ENCODE measurements around the gene NKAIN1.
"Not testable (repeated sequence)": the region's sequence is repeated elsewhere in the genome, so short reads cannot be mapped to it uniquely, and the experiment has no call there.

NKAIN1 gene

DNA sequence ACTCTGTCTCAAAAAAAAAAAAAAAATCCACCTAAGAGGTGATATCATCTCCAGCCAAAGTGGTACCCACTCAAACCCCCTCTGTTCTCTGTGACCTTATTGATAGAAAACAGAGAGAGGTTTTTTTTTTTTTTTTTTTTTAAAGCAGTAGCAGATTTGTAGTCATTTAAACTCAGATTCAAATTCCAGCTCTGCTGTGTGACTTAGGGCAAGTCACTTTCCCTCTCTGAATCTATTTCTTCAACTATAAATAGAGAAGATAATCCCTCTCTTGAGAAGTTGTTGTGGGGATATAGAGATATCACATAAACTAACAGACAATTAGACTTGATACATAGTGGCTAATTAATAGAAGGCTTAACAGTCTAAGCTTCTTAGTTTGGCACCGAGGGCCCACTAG lies 48.4 kb downstream of the NKAIN1 start:
- no peak for DNase-seq

DNA sequence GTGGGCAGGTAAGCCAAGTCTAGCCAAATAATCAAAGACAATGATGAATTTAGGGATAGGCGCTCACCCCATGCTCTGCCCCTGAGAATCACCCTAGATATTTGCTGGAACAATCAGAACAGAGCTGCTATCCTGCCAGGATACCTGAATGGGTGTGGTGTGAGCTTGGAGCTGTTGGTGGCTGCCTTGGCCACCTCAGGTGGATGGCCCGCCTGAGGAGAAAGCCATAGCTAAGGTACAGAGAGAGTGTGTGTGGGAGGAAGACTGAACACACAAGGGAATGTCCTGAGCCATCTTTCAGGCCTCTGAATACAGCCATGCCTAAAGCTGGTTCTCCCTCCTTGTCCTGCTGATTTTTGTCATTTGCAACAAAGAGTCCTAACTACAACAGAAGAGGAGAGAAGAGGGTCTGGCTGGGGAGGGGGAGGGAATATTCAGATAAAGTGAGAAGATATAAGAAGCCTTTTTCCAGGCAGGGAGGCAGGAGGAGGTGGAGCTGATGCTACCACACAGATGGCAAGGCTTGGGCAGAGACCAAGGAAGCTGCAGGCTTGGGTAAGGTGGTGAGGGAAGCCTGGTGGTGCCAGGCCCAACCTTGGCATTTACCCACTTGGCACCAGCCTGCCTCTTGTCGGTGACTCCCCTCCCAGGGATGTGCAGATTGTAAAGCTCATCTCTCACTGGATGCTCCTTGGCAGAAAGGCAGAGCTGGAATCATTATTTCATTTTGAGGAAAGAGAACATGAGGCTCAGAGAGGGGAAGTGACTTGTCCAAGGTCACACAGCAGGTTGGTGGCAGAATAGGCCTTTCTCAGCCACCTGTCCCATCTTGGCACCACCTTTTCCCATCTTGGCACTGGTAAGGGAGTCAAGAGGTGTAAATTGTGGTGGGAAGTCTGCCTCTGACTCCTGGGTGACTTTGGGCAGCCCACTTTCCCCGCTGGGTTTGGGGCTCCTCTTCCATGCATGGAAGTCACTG lies 49.7 kb downstream of the NKAIN1 start:
- DNase-seq, result peak; percentile 28

DNA sequence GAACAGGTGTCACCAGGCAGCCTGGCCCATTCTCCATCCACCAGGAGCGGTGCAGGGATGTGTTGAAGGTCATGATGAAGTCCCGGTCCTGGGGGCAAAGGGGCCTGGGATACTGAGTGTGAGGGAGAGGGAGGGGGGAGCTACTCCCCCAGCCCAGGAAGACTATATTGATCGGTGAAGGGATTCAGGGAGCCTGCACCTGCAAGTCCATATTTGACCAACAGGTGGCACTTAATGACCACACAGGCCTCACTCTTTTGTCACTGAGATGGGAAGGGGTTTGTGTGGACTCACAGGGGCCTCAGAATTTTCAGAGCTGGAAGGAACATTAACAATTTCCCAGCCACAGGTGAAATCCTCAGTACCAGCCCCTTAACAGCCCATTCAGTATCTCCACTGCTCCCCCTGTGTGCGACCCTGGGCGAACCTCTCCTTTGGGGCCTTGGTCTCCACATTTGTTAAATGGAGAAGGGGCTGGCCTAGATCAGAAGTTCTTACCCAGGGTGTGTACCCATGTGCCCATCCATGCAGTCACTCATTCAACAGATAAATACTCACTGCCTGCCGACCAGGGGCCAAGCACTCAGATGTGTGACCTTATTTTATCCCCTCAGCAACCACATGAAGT lies 55.6 kb downstream of the NKAIN1 start:
- no peak for DNase-seq

DNA sequence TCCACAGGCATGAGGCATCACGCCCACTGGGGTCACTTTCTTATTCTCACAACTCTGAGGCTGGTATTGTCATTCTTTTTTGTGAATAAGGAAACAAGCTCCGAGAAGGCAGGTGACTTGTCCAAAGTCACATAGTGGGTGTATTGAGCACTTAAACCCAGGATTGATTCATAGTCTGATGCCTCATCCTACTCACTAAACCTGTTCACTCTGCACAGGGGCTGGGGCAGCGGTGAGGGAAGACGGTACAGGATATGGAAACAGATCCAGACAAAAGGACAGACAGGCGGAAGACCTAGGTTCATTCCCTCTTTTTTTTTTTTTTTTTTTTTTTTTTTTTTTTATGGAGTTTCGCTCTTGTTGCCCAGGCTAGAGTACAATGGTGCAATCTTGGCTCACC lies 56.6 kb downstream of the NKAIN1 start:
- DNase-seq, result no peak

DNA sequence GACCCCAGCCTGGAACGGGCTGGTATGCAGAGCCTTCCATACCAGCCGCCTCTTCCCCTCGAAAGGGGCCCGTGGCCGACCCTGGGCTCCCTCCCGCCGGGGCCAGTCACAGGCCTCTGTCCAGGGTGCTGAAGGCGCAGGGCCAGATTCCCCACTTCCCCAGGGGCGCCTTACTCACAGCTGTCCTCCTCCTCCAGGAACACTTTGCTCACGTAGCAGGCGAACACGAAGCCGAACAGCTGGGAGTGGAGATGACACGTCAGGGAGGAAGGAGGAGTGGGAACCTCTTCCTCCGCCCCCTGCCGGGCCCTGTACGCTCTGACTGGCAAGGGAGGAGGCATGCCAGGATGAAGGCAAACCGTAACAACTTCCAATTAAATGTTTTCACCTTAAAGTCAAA lies 57.3 kb downstream of the NKAIN1 start:
- DNase-seq, result peak; percentile 98

DNA sequence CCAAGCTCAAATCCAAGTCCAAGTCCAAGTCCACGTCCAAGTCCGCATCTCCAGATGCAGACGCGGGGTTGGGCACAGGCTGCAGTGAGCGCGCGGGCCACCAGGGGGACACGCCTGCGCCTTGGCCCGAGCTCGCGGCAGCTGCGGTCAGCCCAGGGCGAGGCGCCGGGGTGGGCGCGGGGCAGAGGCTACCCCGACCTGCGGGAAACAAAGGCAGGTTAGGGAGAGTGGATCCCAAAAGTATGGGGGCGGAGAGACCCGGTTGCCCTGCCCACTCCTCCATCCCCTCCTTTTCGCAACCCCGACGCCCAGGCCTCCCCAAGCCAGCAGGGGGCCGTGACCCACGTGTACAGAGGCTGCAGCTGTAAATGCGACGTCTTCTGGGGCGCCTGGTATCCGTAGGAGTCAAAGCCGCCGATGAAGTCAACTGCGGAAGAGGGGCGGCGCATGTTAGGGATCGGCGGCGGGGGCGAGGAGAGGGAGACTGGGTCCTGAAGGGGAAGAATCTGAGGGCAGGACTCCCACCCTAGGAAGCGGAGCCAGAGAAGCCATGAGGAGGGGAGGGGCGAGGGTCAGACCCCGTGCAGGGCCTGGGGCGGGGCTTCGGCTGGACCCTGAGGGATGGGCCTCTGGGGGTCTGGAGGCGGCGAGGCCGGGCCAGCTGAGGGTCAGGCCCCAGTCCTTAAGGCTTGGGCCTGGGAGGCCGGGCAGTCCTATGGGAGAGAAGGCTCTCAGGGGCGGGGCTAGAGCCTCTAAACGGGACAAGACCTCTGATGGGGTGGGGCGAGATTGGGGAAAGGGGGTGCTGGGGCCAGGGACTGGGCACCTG lies 58.0 kb downstream of the NKAIN1 start:
- DNase-seq, result no peak

DNA sequence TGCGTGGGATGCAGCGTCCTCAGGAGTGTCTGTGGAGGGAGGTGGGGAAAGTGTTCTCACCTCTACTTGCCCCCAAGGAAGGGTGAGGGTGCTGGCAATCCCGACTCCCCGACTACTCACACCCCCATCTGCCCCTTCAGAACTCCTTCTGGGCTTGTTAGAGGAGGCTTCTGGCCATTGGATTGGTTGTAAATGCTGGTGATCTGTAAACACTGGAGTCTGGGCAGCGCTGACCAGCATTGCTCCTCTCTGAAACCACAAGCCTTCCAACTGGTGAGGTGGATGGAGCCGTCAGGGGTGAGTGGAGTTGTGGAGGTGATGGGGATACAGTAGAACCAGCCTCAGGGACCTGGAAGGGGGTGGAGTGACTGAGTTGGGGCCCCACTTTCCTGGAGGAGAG lies 59.3 kb downstream of the NKAIN1 start:
- no peak for DNase-seq

DNA sequence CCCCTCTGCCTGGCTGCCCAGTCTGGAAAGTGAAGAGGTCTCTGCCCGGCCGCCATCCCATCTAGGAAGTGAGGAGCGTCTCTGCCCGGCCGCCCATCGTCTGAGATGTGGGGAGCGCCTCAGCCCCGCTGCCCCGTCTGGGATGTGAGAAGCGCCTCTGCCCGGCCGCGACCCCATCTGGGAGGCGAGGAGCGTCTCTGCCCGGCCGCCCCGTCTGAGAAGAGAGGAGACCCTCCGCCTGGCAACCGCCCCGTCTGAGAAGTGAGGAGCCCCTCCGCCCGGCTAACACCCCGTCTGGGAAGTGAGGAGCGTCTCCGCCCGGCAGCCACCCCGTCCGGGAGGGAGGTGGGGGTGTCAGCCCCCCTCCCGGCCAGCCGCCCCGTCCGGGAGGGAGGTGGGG lies 63.4 kb downstream of the NKAIN1 start:
- not testable (repeated sequence) for DNase-seq

DNA sequence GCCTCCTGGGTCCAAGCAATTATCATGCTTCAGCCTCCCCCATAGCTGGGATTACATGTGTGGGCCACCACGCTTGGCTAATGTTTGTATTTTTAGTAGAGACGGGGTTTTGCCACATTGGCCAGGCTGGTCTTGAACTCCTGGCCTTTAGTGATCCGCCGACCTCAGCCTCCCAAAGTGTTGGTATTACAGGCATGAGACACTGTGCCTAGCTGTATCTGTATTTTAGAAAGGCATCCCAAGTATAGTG lies 69.3 kb downstream of the NKAIN1 start:
- DNase-seq, result no peak

DNA sequence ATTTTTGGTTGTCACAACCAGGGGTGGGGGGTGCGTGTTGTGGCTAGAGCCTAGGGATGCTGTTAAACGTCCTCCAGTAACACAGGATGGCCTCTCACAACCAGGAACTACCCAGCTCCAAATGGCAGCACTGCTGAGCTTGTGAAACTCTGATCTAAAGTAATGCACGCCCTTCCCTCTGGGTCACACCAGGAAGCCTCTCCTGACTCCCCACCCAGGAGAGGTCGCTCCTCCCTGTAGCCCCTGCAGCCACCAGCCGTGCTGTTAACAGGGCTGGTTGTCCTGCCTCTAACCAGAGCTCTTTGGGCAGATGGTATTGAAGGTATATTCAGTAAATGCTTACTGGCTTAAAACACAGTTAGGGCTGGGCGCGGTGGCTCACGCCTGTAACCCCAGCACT lies 73.2 kb downstream of the NKAIN1 start:
- no peak for DNase-seq

DNA sequence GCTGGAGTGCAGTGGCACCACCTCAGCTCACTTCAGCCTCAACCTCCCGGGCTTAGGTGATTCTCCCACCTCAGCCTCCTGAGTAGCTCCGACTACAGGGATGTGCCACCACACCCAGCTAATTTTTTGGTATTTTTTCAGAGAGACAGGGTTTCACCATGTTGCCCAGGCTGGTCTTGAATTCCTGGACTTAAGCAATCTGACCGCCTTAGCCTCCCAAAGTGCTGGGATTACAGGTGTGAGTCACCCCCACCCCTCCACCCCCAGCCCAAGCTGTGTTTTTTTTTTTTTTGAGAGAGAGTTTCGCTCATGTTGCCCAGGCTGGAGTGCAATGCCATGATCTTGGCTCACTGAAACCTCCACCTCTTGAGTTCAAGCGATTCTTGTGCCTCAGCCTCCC lies 75.4 kb downstream of the NKAIN1 start:
- DNase-seq, result no peak

DNA sequence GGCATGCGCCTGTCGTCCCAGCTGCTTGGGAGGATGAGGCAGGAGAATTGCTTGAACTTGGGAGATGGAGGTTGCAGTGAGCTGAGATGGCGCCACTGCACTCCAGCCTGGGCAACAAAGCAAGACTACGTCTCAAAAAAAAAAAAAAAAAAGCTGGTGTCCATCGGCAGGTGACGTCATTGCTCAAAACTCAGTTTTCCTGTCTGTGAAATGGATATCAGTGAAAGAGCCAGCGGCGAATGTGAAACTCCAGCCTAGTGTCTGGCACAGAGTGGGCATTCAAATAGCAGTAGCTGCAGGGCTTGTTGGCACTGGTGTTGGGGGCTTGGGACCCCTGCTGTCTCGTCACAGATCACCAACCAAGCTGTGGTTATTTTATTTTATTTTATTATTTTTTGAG lies 75.8 kb downstream of the NKAIN1 start:
- DNase-seq, result no peak

DNA sequence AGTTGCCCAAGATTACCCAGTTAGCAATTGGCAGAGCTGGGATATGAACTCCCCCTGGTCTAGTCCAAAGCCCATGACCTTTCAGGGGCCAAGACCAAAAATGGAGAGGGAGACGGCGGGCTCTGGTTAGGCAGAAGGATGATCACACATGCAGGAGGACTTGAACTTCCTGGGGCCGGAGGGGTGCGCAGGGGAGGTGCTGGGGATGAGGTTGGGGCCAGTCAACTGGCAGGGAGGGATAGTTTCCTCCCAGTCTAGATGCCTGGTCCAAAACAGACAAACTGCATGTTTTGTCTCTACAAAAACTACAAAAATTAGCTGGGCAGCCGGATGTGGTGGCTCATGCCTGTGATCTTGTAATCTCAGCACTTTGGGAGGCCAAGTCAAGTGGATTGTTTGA lies 78.1 kb downstream of the NKAIN1 start:
- no peak for DNase-seq

DNA sequence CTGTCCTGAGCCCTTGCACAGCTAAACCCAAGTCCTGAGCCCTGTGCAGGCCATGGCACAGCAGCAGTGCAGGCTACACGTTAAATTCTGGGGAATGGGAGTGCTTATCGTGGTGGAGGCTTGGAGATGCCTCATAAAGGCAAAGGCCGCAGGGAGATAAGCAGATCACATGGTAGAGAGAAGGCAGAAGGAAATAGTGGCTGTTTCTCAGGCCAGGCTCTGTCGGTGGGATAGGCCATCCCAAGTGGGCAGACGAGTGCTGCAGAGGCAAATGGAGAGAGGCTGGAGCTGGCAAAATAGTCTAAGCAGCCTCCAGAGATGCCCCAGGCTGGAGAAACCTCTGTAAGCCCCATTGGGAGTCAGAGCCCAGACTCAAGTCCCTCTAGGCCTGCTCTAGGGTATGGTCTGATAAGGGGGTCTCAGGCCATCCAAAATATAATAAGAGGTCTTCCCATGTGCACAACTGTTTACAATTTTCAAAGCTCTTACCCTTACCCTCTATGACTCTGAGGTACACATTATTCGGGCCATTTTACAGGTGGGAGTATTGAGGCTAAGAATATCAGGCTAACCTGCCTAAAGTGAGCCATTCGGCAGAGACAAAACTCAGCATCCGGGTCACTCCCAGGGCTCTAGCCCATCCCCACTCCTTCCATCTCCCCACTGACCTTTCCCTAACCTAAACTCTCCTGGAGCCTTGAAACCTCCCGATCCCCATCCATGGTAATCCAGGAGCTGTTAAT lies 79.6 kb downstream of the NKAIN1 start:
- DNase-seq, result no peak

DNA sequence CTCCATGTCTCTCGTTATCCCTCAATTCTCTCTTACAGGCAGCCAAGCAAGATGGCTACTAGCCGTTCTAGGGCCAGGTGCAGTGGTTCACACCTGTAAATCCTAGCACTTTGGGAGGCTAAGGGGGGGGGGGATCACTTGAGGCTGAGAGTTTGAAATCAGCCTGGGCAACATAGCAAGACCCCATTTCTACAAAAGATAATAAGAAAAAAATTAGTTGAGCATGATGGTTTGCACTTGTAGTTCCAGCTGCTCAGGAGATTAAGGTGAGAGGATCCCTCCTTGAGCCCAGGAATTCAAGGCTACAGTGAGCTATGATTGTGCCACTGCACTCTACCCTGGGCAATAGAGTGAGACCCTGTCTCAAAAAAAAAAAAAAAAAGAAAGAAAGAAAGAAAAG lies 80.4 kb downstream of the NKAIN1 start:
- no peak for DNase-seq

DNA sequence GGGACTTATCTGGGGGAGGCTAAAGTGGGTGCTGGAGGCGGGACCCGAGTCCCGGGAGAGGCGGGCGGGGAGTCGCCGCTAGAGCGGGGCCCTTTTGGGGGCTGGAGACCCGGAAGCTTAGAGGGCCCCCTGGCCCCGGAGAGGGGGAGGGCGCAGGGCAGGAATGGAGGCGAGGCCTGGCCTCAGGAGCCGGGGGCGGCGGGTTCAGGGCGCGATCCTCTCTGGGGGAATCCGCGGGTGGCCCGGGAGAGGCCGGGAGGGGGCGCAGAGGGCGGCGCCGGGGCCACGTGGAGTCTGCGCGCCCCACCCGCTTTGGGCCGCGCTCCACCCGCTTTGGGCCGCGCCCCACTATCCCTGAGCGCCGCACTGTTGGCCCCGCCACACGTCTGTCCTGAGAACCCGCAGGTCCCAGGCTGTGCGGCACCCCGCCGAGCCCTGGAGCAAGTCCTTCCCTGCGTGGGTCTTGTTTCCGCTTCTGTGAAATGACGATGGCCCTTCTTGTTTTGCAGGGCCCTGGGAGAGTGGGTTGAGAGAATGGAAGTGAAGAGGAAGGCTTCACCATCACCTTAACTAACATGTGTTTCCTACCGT lies 84.4 kb downstream of the NKAIN1 start:
- DNase-seq, result peak; percentile 78

DNA sequence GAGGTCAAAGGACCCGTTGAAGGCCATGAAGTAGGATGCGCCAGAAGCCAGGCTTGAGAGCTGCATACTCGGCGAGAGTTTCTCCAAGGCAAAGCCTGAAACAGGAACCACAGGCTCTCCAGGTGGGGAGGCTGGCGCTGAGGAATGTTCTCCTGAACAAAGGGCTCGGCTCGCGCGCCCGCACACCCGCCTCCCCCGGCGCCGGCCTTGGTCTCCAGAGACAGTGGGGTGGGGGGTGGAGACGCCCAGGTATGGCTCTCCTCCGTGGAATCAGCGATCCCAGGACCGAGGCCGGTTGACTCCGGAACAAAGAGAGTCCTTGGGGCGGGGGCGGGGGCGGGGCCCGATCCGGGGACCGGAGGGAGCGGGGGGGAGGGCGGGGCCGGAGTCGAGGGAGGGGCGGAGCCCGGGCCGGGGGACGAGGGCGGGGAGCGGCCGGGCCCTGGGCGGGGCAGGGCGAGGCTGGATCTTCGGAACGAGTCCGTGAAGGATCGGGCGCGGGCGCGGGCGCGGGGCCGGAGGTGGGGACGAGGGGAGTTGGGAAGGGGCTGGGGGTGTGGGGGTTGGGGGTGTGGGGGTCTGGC lies 85.0 kb downstream of the NKAIN1 start:
- DNase-seq, result peak; percentile 75

DNA sequence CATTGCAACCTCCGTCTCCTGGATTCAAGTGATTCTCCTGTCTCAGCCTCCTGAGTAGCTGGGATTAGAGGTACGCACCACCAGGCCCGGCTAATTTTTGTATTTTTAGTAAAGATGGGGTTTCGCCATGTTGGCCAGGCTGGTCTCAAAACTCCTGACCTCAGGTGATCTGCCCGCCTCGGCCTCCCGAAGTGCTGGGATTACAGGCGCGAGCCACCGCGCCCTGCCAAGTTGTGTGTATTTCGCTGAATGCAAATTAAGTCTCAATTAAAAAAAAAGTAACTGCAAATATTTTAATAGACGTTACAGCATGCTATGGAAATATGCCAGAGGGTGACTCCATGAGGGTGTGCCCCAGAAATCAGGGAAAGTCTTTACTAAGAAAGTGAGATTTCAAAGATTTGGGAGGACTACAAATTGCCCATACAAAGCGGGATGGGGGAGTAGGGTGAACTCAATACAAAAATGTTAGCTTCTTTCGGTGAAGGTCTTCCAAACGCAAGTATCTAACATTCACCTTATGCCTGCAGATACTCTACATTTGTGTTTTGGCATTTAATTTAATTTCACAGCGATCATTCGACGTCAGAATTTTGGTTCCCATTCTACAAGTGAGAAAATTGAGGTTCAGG lies 85.6 kb downstream of the NKAIN1 start:
- DNase-seq, result no peak

DNA sequence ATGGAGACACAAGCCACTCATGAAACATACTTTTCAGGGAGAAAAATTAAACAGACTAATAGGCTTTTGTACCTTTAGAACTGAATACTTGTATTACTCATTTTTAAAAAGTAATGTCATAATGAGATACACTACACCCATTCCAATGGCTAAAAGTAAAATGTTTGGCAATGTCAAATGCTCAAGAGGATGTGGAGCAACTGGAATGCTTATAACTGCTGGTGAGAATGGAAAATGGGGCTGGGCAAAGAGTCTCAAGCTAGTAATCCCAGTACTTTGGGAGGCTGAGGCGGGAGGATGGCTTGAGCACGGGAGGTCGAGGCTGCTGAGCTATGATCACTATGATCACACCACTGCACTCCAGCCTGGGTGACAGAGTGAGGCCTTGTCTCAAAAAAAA lies 86.3 kb downstream of the NKAIN1 start:
- no peak for DNase-seq

DNA sequence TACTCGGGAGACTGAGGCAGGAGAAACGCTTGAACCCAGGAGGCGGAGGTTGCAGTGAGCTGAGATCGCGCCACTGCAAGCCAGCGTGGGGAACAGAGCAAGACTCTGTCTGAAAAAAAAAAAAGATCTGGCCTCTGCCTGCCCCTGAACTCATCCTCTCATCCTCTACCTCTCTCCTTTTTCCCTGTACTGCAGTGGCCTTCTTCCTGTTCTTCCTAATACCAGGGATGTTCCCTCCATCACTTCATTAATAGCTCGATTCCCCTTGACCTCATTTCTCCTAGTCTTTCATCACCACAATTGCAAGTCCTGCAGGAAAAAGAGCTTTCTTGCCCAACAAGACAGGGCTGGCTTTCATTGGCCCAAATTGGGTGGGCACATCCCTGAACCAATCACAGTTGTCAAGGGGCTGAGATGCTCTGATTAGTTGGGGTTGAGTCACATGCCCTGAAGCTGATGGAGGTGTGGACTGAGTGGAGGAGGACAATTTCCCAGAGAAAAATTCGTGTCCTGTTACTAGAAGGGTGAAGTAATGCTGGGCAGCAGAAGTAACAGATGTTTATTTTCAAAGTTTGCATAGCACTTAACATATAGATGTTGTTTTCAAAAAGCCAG lies 87.4 kb downstream of the NKAIN1 start:
- peak; percentile 96 for DNase-seq

DNA sequence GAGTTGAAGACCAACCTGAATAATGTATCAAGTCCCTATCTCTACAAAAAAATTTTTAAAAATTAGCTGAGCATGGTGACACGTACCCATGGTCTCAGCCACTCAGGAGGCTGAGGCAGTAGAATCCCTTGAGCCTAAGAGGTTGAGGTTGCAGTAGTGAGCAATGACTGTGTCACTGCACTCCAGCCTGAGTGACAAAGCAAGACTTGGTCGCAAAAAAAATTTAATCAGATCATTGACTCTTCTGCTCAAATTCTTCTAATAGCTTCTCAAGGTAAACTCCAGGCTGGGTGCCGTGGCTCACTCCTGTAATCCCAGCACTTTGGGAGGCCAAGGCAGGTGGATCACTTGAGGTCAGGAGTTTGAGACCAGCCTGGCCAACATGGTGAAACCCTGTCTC lies 88.3 kb downstream of the NKAIN1 start:
- no peak for DNase-seq
